Duodenal mucosa (tissue), 2 donors: ENCODE data around the gene CD84.
A peak's percentile ranks its signal among the peaks of the same experiment; 100 is the strongest.
"Not testable (repeated sequence)": the region's sequence is repeated elsewhere in the genome, so short reads cannot be mapped to it uniquely, and the experiment has no call there.

Experiments
- H3K27ac ChIP-seq: one replicate; pipeline ENCODE4 v1.7.0; 2013; ENCODE audit warnings: low read depth, low read length
- H3K27me3 ChIP-seq, 2 donors: one replicate each; pipeline ENCODE4 v1.7.0; 2013; ENCODE audit warnings: low read length in 2 of 2, control low read depth in 1 of 2; ENCODE audit not compliant: insufficient read depth in 2 of 2, control insufficient read depth in 1 of 2
- H3K36me3 ChIP-seq, 2 donors: one replicate each; pipeline ENCODE4 v1.7.0; 2013; ENCODE audit warnings: low read length in 2 of 2, control low read depth in 1 of 2; ENCODE audit not compliant: insufficient read depth in 2 of 2, control insufficient read depth in 1 of 2
- H3K4me1 ChIP-seq, 2 donors: one replicate each; pipeline ENCODE4 v1.7.0; 2013; ENCODE audit warnings: low read length in 2 of 2, control low read depth in 1 of 2; ENCODE audit not compliant: insufficient read depth in 2 of 2, control insufficient read depth in 1 of 2
- H3K4me3 ChIP-seq, 2 donors: one replicate each; pipeline ENCODE4 v1.7.0; 2013; ENCODE audit warnings: low read length in 2 of 2, low read depth in 1 of 2
- H3K9ac ChIP-seq, 2 donors: one replicate each; pipeline ENCODE4 v1.7.0; 2013; ENCODE audit warnings: low read length in 2 of 2, low read depth in 1 of 2
- H3K9me3 ChIP-seq, 2 donors: one replicate each; pipeline ENCODE4 v1.7.0; 2013; ENCODE audit warnings: low read length in 2 of 2, control low read depth in 1 of 2; ENCODE audit not compliant: control insufficient read depth in 1 of 2

CD84 gene

GRCh38 chr1:160537714-160538665, 41.3 kb downstream of the CD84 start:
- H3K4me3 ChIP-seq = no peak overlapping the region
- H3K9me3 ChIP-seq = peaks cover 3 to 9% of the 10 kb centered on the region in 2 donors
- H3K27me3 ChIP-seq = no peaks in the 10 kb centered on the region
- H3K36me3 ChIP-seq = no peaks in the 10 kb centered on the region
- H3K4me1 ChIP-seq = peaks cover 40 to 49% of the 10 kb centered on the region in 2 donors
- H3K9ac ChIP-seq = no peak overlapping the region
- no peak overlapping the region for H3K27ac ChIP-seq

GRCh38 chr1:160534823-160535605, 44.3 kb downstream of the CD84 start:
- Histone ChIP-seq H3K27me3 (no peaks in the 10 kb centered on the region), H3K36me3 (no peaks in the 10 kb centered on the region), H3K9me3 (peaks cover 3 to 9% of the 10 kb centered on the region in 2 donors), H3K27ac (no peak overlapping the region), H3K9ac (no peak overlapping the region), H3K4me3 (no peak overlapping the region), H3K4me1 (peaks cover 10 to 21% of the 10 kb centered on the region in 2 donors)

GRCh38 chr1:160532557-160532813, 46.8 kb downstream of the CD84 start:
- not testable (repeated sequence) for H3K9me3 ChIP-seq, H3K27ac ChIP-seq, H3K27me3 ChIP-seq, H3K36me3 ChIP-seq, H3K4me1 ChIP-seq, H3K4me3 ChIP-seq, H3K9ac ChIP-seq

GRCh38 chr1:160531809-160532556, 47.3 kb downstream of the CD84 start:
- H3K36me3 ChIP-seq = not testable (repeated sequence)

GRCh38 chr1:160529401-160529952, 49.8 kb downstream of the CD84 start:
- not testable (repeated sequence) for H3K27ac ChIP-seq

More at GRCh38 chr1:160531809-160532556, 47.3 kb downstream of the CD84 start:
- not testable (repeated sequence) for H3K4me3 ChIP-seq, H3K27ac ChIP-seq, H3K9ac ChIP-seq, H3K4me1 ChIP-seq, H3K9me3 ChIP-seq, H3K27me3 ChIP-seq

GRCh38 chr1:160523789-160524188, 55.5 kb downstream of the CD84 start:
- H3K4me1 ChIP-seq, H3K36me3 ChIP-seq, H3K4me3 ChIP-seq, H3K9ac ChIP-seq, H3K9me3 ChIP-seq, H3K27ac ChIP-seq, H3K27me3 ChIP-seq: not testable (repeated sequence)

More at GRCh38 chr1:160529401-160529952, 49.8 kb downstream of the CD84 start:
- H3K9me3 ChIP-seq, H3K36me3 ChIP-seq, H3K4me3 ChIP-seq, H3K4me1 ChIP-seq, H3K9ac ChIP-seq, H3K27me3 ChIP-seq: not testable (repeated sequence)

- H3K27ac ChIP-seq = peak within 1 kb of the TSS; percentile 2
- no peaks in the 10 kb centered on the region for H3K27me3 ChIP-seq
- H3K9ac ChIP-seq = peak within 1 kb of the TSS in 1 of 2 donors; percentile 54
- H3K4me3 ChIP-seq = peak within 1 kb of the TSS; percentile 45 to 66
- H3K4me1 ChIP-seq = peaks cover 7 to 10% of the 10 kb centered on the region in 2 donors
- H3K36me3 ChIP-seq = no peaks in the 10 kb centered on the region
- no peaks in the 10 kb centered on the region for H3K9me3 ChIP-seq
Measured at GRCh38 chr1:160522622-160523345, 56.5 kb downstream of the CD84 start, which contains the start of gene SLAMF6. Gene SLAMF6 (minus strand): TSS chr1:160523255. CDS start chr1:160523192, 63 bp downstream.

- Histone ChIP-seq H3K9ac (peak overlapping the region in 1 of 2 donors; percentile 54), H3K36me3 (no peaks in the 10 kb centered on the region), H3K4me1 (peaks cover 7 to 10% of the 10 kb centered on the region in 2 donors), H3K9me3 (no peaks in the 10 kb centered on the region), H3K27ac (no peak overlapping the region), H3K4me3 (peak overlapping the region; percentile 32 to 66), H3K27me3 (no peaks in the 10 kb centered on the region)
Measured at GRCh38 chr1:160522136-160522535, 57.2 kb downstream of the CD84 start.

- Histone ChIP-seq H3K9me3 (no peaks in the 10 kb centered on the region), H3K27me3 (no peaks in the 10 kb centered on the region), H3K9ac (peak overlapping the region in 1 of 2 donors; percentile 54), H3K36me3 (no peaks in the 10 kb centered on the region), H3K27ac (no peak overlapping the region), H3K4me1 (peaks cover 7 to 10% of the 10 kb centered on the region in 2 donors), H3K4me3 (peak overlapping the region in 1 of 2 donors; percentile 32)
Measured at GRCh38 chr1:160521554-160521953, 57.7 kb downstream of the CD84 start.
